IPS DF 6.9 (cell line): ENCODE data around the gene GTF2H3.

Source experiments
- DNase-seq: peaks from one replicate; pipeline ENCODE4 v3.0.0-alpha.2; 2013; ENCODE audit warnings: low read depth, low spot score
- H3K27ac ChIP-seq: one replicate; pipeline ENCODE4 v1.5.1; 2013; ENCODE audit warnings: low read length, control low read depth
- H3K27me3 ChIP-seq: 2 replicates; pipeline ENCODE4 v1.6.1; 2013; ENCODE audit warnings: mild to moderate bottlenecking, low read length; ENCODE audit not compliant: control insufficient read depth, insufficient read depth
- H3K36me3 ChIP-seq: 2 replicates; pipeline ENCODE4 v1.6.1; 2013; ENCODE audit warnings: low read length; ENCODE audit not compliant: control insufficient read depth, insufficient read depth
- H3K4me1 ChIP-seq: 2 replicates; pipeline ENCODE4 v1.6.1; 2013; ENCODE audit warnings: low read length; ENCODE audit not compliant: control insufficient read depth, insufficient read depth
- H3K4me3 ChIP-seq: 2 replicates; pipeline ENCODE4 v1.5.1; 2013; ENCODE audit warnings: mild to moderate bottlenecking, low read length
- H3K9me3 ChIP-seq: 2 replicates; pipeline ENCODE4 v1.6.1; 2013; ENCODE audit warnings: low read length, inconsistent platforms; ENCODE audit not compliant: control insufficient read depth, insufficient read depth
- WGBS: extraction: QIAGEN DNeasy Blood & Tissue Kit; methylation state at CpG from one replicate; pipeline ENCODE4 v1.1.7; 2013; ENCODE audit warnings: mixed read lengths, missing lambda C conversion rate; ENCODE audit not compliant: insufficient read length, insufficient coverage; 5-methylcytosine and 5-hydroxymethylcytosine counted together

Gene GTF2H3

DNA sequence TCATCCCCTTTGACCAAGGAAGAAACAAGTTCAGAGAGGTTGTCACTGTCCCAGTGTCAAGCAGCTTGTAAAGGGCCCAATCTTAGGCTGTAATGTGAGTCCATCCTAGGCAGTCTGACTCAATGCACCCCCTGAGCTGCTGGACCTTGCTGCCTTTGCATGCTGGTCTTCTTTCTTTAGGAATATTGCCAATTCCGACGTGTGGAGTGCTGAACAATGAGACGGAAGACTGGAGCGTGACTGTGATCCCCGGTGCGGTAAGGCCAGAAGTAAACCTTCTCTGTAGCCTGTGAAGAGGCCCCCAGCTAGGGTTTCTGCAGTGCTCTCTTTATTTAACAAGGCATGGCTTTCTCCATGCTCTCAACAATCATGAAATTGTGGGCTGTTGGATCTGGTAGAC is 38.2 kb downstream of the GTF2H3 start:
- no CpG with 5 or more reads among the region's 6 CpGs for WGBS
- H3K36me3 ChIP-seq, result no peaks in the 10 kb centered on the region
- H3K4me1 ChIP-seq, result no peaks in the 10 kb centered on the region; the same call in 1 of the 2 replicates
- no peak for DNase-seq
- H3K27ac ChIP-seq, result no peak overlapping the region
- H3K9me3 ChIP-seq, result no peaks in the 10 kb centered on the region
- no peaks in the 10 kb centered on the region for H3K27me3 ChIP-seq
- no peak overlapping the region for H3K4me3 ChIP-seq

DNA sequence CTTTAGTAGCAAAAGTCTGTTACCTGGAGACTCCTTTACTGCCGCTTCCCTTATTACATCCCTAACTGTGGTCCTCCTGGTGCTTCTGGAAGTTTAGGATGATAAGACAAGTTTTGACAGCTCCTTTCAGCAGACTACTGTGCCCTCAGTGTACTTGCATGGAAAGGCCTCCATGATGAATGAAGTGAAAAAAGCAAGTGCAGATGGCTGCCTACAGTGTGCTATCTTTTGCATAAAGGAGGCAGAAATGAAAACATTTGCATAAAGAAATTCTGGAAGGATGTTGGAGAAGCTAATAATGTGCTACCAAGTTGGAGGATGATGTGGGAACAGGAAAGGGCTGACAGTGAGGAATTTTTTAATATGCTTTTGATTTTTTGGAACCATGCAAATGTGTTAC is 41.8 kb downstream of the GTF2H3 start:
- no peaks in the 10 kb centered on the region; the same call in 1 of the 2 replicates for H3K4me1 ChIP-seq
- 0 out of 2 replicates have a peak, but pooled peaks cover 3% of the 10 kb centered on the region for H3K36me3 ChIP-seq
- no CpG with 5 or more reads among the region's 1 CpG for WGBS
- DNase-seq, result no peak
- no peaks in the 10 kb centered on the region for H3K27me3 ChIP-seq
- no peak overlapping the region for H3K4me3 ChIP-seq
- no peaks in the 10 kb centered on the region for H3K9me3 ChIP-seq
- no peak overlapping the region for H3K27ac ChIP-seq

DNA sequence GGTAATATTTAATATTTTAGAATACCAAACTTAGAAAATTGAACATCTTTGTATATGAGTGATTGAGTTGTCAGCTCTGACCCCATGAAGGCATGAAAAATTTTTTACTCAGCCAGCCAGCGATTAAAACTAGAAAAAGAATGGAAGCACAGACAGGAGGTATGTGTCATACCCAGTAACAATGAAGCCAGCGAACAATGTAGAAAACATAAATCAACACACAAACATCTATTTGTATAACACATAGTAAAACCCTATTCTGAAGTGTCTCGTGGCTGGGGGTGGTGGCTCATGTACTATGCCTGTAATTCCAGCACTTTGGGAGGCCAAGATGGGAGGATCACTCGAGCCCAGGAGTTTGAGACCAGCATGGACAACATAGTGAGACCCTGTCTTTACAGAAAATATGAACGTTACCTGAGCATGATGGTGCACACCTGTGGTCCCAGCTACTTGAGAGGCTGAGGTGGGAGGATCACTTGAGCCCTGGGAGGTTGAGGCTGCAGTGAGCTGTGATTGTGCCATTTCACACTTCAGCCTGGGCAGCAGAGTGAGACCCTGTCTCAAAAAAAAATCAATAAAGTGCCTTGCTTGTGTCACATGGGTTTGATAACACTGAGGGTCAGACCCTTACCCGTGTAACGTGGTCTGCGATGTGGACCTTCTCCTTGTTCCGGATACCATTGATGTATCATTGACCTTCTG is 43.1 kb downstream of the GTF2H3 start:
- H3K9me3 ChIP-seq, result no peaks in the 10 kb centered on the region
- 0 out of 2 replicates have a peak, but pooled peaks cover 3% of the 10 kb centered on the region for H3K36me3 ChIP-seq
- no CpG with 5 or more reads among the region's 9 CpGs for WGBS
- H3K4me3 ChIP-seq, result no peak overlapping the region
- no peak for DNase-seq
- H3K27ac ChIP-seq, result no peak overlapping the region
- no peaks in the 10 kb centered on the region for H3K27me3 ChIP-seq
- H3K4me1 ChIP-seq, result no peaks in the 10 kb centered on the region

DNA sequence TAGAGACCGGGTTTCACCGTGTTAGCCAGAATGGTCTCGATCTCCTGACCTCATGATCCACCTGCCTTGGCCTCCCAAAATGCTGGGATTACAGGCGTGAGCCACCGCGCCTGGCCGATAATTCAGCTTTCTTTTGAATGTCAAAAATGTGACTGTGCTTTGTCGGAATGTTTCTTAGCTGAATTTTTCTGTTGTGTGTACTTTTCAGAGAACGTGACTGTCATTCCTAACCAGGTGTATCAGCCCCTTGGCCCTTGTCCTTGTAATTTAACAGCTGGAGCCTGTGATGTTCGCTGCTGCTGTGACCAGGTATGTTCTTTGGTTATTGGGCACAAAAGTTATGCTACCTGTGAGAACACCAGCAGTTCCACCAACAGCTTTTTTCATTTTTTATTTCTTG is 45.4 kb downstream of the GTF2H3 start:
- Histone ChIP-seq H3K36me3 (0 out of 2 replicates have a peak, but pooled peaks cover 3% of the 10 kb centered on the region), H3K9me3 (no peaks in the 10 kb centered on the region), H3K27me3 (no peaks in the 10 kb centered on the region), H3K4me1 (no peaks in the 10 kb centered on the region), H3K27ac (no peak overlapping the region), H3K4me3 (no peak overlapping the region)
- no peak for DNase-seq
- WGBS, result no CpG with 5 or more reads among the region's 10 CpGs

DNA sequence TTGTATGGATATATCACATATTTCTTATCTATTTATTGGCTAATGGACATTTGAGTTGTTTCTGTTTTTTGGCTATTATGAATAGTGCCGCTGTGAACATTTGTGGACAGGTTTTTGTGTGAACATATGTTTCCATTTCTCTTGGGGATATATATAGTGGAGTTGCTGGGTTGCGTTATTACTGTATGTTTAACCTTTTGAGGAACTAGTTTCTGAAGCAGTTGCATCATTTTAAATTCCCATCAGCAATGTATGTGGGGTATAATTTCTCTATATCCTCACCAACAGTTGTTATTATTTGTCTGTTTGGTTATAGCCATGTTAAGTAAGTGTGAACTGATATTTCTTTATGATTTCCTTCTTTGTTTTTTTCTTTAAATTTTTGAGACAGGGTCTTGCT is 48.0 kb downstream of the GTF2H3 start:
- no peak for DNase-seq
- H3K36me3 ChIP-seq, result 0 out of 2 replicates have a peak, but pooled peaks cover 3% of the 10 kb centered on the region
- H3K27me3 ChIP-seq, result no peaks in the 10 kb centered on the region
- WGBS, result no CpG with 5 or more reads among the region's 2 CpGs
- H3K27ac ChIP-seq, result no peak overlapping the region
- no peak overlapping the region for H3K4me3 ChIP-seq
- no peaks in the 10 kb centered on the region for H3K9me3 ChIP-seq
- H3K4me1 ChIP-seq, result no peaks in the 10 kb centered on the region

DNA sequence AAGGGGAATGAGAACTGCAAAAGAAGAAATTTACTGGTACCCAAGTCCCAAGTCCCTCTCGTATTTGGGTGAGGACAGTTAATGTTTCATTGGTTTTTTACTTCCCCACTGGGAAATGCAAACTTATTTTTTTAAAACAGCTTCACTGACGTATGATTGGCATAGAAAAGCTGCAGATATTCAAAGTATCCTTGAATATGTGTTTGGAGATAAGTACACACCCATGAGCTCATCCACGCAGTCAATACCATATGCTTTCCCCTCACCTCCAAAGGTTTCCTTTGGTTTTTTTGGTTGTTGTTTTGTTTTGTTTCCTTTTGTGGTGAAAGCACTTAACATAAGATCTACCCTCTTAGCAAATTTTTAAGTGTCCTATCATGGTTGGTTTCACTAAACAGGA is 50.3 kb downstream of the GTF2H3 start:
- H3K27ac ChIP-seq, result no peak overlapping the region
- WGBS, result no CpG with 5 or more reads among the region's 3 CpGs

DNA sequence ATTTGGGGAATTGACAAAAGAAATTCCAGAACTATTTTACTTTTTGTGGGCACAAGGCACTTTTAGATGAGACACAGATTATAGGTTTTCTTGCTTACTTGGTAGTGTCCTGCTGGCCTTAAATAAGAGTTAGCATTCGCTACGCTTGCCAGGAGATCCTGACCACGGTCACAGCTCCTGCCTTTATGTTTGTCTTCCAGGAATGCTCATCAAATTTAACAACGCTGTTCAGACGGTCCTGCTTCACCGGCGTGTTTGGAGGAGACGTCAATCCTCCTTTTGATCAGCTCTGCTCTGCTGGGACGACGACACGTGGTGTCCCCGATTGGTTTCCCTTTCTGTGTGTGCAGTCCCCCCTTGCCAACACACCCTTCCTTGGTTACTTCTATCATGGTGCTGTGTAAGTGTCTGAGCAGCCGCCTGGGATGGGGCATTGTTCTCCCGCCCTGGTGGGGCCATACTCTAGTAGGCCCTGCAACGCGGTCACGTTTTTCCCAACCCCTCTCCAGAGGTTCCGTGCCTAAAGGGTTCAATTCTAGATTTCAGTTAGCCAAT is 53.1 kb downstream of the GTF2H3 start:
- Histone ChIP-seq H3K4me1 (no peaks in the 10 kb centered on the region), H3K4me3 (no peak overlapping the region), H3K9me3 (no peaks in the 10 kb centered on the region), H3K36me3 (no peaks in the 10 kb centered on the region), H3K27ac (no peak overlapping the region), H3K27me3 (no peaks in the 10 kb centered on the region)
- WGBS, result no CpG with 5 or more reads among the region's 18 CpGs
- DNase-seq, result no peak

More for the DNA sequence above, 50.3 kb downstream of the GTF2H3 start:
- no peaks in the 10 kb centered on the region for H3K36me3 ChIP-seq
- H3K4me1 ChIP-seq, result no peaks in the 10 kb centered on the region
- no peak overlapping the region for H3K4me3 ChIP-seq
- no peaks in the 10 kb centered on the region for H3K9me3 ChIP-seq
- H3K27me3 ChIP-seq, result no peaks in the 10 kb centered on the region
- no peak for DNase-seq

DNA sequence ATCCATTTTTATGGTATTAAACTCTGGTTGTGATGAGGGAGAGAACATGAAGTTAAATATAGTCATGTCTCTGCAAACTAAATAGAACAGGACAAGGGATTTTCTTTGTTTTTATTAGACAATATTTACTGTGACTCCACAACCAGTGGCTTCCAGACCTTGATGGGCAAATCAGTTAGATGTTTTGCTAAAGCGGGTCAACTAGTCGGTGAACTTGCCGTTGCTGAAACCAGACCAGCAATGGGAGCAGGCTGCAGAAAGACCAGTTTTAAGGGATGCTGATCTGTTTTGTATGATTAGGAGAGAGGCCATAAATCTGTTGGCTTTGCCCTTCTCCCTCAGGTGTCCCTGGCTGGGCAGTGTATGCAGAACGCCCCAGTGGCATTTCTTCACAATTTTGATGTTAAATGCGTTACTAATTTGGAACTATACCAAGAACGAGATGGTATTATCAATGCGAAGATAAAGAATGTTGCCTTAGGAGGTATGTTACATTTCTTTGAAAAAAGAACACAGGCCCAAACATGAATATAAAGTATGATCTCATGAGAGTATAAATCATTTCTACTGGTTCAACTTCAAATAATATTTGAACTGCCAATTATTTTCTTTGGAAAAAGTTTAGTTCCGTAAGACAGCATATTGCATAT is 56.7 kb downstream of the GTF2H3 start:
- Histone ChIP-seq H3K4me1 (no peaks in the 10 kb centered on the region), H3K4me3 (no peak overlapping the region), H3K27me3 (no peaks in the 10 kb centered on the region)

DNA sequence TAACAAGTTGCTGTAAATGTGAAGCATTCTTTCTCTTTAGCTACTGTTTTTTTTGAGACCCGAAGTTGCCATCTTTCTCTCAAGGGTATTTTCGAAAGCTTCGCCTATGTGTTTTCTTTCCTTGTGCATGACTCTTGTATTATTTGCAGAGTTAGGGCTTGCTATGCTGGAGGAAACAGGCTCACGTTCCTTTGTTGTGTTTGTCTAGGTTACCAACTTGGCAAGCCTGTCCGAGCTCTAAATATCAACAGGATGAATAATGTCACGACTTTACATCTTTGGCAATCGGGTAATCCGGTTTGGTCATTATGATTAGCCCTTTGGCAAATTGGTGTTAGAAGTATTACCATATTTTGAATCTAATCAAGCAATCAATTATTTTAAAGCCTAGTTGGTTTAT is 62.6 kb downstream of the GTF2H3 start:
- H3K4me1 ChIP-seq, result no peaks in the 10 kb centered on the region
- WGBS, result no CpG with 5 or more reads among the region's 8 CpGs
- DNase-seq, result no peak
- H3K36me3 ChIP-seq, result peaks cover 3% of the 10 kb centered on the region; the same call in 1 of the 2 replicates
- no peaks in the 10 kb centered on the region for H3K9me3 ChIP-seq
- no peaks in the 10 kb centered on the region for H3K27me3 ChIP-seq
- H3K27ac ChIP-seq, result no peak overlapping the region
- H3K4me3 ChIP-seq, result no peak overlapping the region

More for the DNA sequence above, 56.7 kb downstream of the GTF2H3 start:
- no peak overlapping the region for H3K27ac ChIP-seq
- H3K9me3 ChIP-seq, result no peaks in the 10 kb centered on the region
- WGBS, result no CpG with 5 or more reads among the region's 8 CpGs
- DNase-seq, result no peak
- H3K36me3 ChIP-seq, result no peaks in the 10 kb centered on the region

DNA sequence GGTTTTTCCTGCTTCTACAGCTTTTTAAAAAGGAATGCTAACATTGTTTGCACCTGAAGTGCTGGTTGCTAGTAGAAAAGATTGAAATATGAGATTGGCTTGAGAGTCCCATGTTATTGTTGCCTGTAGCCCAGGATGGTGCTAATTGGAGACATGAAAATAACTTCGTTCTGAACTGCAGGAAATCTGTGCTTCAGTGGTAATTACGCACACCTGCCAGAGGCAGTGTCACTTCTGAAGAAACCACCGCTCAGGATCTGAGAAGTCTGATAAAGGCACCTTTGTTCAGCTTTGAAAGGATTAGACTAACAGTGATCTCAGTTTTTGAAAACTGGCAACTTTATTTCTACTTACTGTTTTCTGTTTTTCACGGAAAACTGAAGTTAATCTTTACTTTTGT is 63.0 kb downstream of the GTF2H3 start:
- no peaks in the 10 kb centered on the region for H3K4me1 ChIP-seq
- H3K4me3 ChIP-seq, result no peak overlapping the region
- no peaks in the 10 kb centered on the region for H3K9me3 ChIP-seq
- H3K27me3 ChIP-seq, result no peaks in the 10 kb centered on the region
- DNase-seq, result no peak
- peaks cover 3% of the 10 kb centered on the region; the same call in 1 of the 2 replicates for H3K36me3 ChIP-seq
- no peak overlapping the region for H3K27ac ChIP-seq
- WGBS, result no CpG with 5 or more reads among the region's 4 CpGs
